HG03025 (cell line): ENCODE results near the gene CAMTA1.

Experiments used
- ATAC-seq: cut with Tn5 transposase; IDR thresholded peaks from one replicate; pipeline ENCODE4 v1.9.1; 2021; ENCODE audit warnings: mild to moderate bottlenecking, moderate library complexity; ENCODE audit not compliant: unreplicated experiment, low FRiP score

CAMTA1 gene

DNA sequence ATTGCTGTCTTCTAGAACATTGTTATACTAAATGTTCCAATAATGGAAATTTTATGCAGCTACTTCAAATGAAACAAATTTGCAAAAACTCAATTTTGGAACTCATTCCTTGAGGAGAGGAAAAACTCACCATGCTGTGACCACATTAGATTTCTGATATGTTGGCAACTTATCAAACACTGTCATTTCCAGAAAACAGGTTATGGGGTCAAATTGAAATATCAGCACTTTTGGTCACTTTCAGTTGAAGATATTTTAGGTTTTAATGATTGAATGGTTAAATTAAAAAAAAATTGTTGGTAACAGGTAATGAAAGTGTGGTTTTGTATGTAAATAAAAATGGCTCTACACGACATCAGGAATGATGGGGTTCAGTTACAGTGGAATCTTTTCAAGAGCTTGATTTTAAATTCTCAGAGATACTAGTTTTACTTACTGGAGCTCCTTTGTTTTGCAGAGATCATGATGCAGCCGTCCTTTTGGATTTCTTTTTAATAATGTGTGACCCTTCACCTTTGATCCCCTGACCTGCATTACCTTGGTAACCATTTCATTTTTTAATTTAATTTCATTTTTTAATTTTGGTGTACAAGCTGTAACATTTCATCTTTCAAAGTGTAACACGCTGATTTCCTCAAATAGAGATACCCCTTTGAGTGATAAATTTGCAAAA lies 86.2 kb downstream of the CAMTA1 start:
- ATAC-seq, result no peak

- no peak for ATAC-seq
These were observed 87.5 kb downstream of the CAMTA1 start for GRCh38 chr1:6872573-6873261.

- no peak for ATAC-seq
These were observed 88.2 kb downstream of the CAMTA1 start for GRCh38 chr1:6873298-6874015.

- ATAC-seq, result no peak
These were observed 89.0 kb downstream of the CAMTA1 start for GRCh38 chr1:6874298-6874697.

- ATAC-seq, result no peak
These were observed 95.9 kb downstream of the CAMTA1 start for GRCh38 chr1:6880951-6881690.

- no peak for ATAC-seq
These were observed 97.2 kb downstream of the CAMTA1 start for GRCh38 chr1:6882414-6882813.

GRCh38 chr1:6884652-6885153 lies 99.4 kb downstream of the CAMTA1 start:
- ATAC-seq, result no peak

GRCh38 chr1:6885426-6885825 lies 100.2 kb downstream of the CAMTA1 start:
- ATAC-seq, result no peak

GRCh38 chr1:6886523-6886922 lies 101.3 kb downstream of the CAMTA1 start:
- no peak for ATAC-seq

GRCh38 chr1:6888268-6888667 lies 103.0 kb downstream of the CAMTA1 start:
- no peak for ATAC-seq

- ATAC-seq, result no peak
These were observed 103.6 kb downstream of the CAMTA1 start for GRCh38 chr1:6888870-6889269.

- no peak for ATAC-seq
These were observed 104.7 kb downstream of the CAMTA1 start for GRCh38 chr1:6889875-6890480.

DNA sequence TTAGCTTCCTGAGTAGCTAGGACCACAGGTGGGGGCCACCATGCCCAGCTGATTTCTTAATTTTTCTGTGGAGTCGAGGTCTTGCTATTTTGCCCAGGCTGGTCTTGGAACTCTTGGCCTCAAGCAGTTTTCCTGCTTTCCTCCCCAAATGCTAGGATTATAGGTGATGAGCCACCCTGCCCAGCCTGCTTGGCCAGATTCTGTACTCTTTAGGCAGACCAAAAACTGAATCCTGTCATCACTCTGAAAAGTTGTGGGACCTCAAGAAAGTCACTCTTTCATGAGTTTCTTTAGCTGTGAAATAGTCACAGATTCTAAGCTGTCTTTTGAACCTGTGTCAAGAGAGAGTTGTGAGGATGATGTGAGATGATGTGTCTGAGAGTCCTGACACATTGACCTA lies 105.4 kb downstream of the CAMTA1 start:
- ATAC-seq, result no peak

DNA sequence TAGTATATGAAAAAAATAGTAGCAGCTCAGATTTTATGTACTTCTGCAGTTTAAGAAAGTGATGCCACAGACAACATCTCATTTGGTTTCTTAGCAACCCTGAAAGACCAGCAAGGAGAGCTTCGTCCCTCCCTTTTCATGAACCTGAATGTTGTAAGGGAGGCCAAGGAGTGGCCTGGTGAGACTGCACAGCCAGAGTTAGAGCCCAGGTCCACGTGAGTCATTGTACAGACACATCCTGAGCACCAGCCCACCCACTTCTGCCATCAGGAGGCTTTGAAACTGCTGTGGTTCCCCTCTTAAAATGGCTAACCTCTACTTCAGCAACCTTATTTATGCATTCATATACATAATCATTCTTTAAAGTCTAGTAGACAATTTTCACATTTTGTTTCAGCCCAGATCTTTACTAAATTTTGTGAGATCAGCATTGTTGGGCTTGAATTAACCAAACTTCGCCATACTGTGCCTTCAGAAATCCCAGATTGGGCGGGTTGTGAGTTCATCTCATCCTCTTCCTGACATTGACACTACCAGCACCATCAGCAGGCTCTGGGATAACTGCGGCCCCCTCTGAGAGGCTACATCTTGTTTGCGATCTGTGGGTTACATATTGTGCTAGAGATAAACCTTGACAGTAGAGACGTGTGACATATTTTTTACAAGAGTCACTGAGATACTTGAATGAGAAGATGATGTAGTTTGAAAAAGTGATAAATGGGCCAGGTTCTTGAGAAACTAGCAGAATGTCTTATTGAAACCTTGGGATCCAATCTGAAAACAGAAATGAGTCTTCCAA lies 106.7 kb downstream of the CAMTA1 start:
- no peak for ATAC-seq

GRCh38 chr1:6893388-6893787 lies 108.1 kb downstream of the CAMTA1 start:
- no peak for ATAC-seq

DNA sequence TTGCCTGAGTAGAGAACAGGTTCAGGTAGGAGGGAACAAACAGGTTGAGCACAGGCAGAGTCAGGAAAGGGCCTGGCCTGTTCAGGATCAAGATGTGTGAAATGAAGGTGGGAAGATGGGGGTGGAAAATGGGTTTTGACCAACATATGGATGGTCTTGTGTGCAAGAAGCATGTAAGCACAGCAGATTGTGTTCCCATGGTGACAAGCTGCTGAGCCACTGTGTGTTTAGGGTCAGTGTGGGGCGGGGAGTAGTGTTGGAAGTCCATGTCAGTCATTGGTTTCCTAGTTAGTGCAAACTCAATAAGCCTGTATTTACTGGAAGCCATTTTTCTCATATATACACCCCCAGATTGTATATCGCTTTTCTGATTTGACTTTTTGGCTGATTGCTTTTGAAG lies 111.9 kb downstream of the CAMTA1 start:
- no peak for ATAC-seq

DNA sequence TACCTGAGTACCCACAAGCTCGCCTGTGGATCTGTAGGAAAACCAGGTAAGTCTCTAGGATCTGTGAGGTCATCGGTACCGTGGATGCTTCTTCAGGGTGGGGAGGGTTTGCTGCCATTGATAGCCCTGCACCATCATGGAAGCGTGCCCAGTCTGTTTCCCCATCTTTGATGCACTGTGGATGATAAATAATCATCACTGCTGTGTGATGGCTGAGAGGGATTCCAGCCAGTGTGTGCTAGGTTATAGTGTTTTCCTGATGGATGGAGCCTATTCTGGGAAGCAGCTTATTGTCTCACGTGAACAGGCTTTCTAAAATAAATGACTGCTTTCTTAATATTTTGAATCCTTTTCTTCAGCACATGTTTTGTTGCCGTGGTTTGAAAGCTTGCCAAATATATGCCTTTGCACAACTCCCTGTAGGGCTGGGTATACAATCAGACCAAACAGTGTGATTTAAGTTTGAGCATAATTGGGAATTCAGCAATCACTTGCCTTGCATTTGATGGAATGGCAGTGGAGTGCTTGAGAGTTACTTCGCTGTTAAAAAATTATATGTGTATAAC lies 113.8 kb downstream of the CAMTA1 start:
- ATAC-seq, result no peak

- ATAC-seq, result no peak
These were observed 114.4 kb downstream of the CAMTA1 start for GRCh38 chr1:6899621-6900020.

- ATAC-seq, result no peak
These were observed 116.9 kb downstream of the CAMTA1 start for GRCh38 chr1:6902153-6902552.
